K562 (cell line): ENCODE data around the gene FGFR4. TPM values are rescaled to one million over a fixed set of nuclear protein-coding genes. Genes with fewer than 3 reads are reported as not detected.

ENCODE experiments used
- ATAC-seq: fragments of 200-7000 bp; cut with Tn5 transposase; 3 replicates; pipeline ENCODE4 v1.9.1; 2020; ENCODE audit warnings: moderate library complexity
- BruUV-seq: library from RNA; stranded (reverse); fragments of 400-500 nt; replicated peaks from 2 replicates; lab custom pipeline; 2021; lab: Mats Ljungman, UMichigan
- CTCF ChIA-PET: fragments of 300-600 bp; formaldehyde crosslinking; extraction: SDS; loops from one replicate; lab custom pipeline; 2021; ENCODE audit warnings: low intra/inter-chr PET ratio; lab: Yijun Ruan, JAX
- POLR2A ChIA-PET: fragments of 300-600, 350-650 bp; sonication (Branson Sonifier 250); formaldehyde crosslinking; extraction: SDS; loops from one replicate; lab custom pipeline; 2021; ENCODE audit warnings: antibody characterized with exemption, inconsistent platforms; lab: Yijun Ruan, JAX
- DNase-seq, 4 experiments: peaks; one replicate each; pipeline versions ENCODE4 v3.0.0 to v3.0.0-alpha.2; 2011 to 2018; ENCODE audit warnings: low spot score in 3 of 4, mixed read lengths in 3 of 4; ENCODE audit errors: extremely low read depth in 1 of 4
- FAIRE-seq: peaks from 2 replicates; lab custom pipeline; 2011; peaks lifted over from hg19 to GRCh38; lab: Jason Lieb, UNC
- H2AFZ ChIP-seq: 2 replicates; pipeline ENCODE4 v1.6.0; 2011; ENCODE audit warnings: low read depth, low read length, control low read depth, inconsistent platforms
- H3K27ac ChIP-seq: fragments of 200-600 bp; 3 replicates; pipeline ENCODE4 v1.8.0; 2011; ENCODE audit warnings: low read depth, mild to moderate bottlenecking, control low read depth, inconsistent platforms, low read length, moderate library complexity, mixed read lengths; ENCODE audit errors: extremely low read depth
- H3K27me3 ChIP-seq, 2 experiments: fragments of 300-600 bp in 1 of 2; 2 replicates in 1 of 2; 3 replicates in 1 of 2; pipeline versions ENCODE4 v1.6.0 to v1.8.0; 2011; ENCODE audit warnings: inconsistent platforms in 2 of 2, low read length in 2 of 2, mild to moderate bottlenecking in 1 of 2, mixed read lengths in 1 of 2, moderate library complexity in 1 of 2; ENCODE audit not compliant: control insufficient read depth in 2 of 2, insufficient read depth in 2 of 2
- H3K36me3 ChIP-seq: fragments of 300-600 bp; 3 replicates; pipeline ENCODE4 v1.8.0; 2011; ENCODE audit warnings: mild to moderate bottlenecking, low read length, inconsistent platforms; ENCODE audit not compliant: control insufficient read depth, insufficient read depth
- H3K4me1 ChIP-seq, 2 experiments: fragments of 200-600 bp in 1 of 2; replicated peaks in 1 of 2; 2 replicates in 1 of 2; 3 replicates in 1 of 2; pipeline versions ENCODE4 v1.5.1 to v1.8.0; 2011; ENCODE audit warnings: inconsistent platforms in 2 of 2, low read length in 2 of 2, mild to moderate bottlenecking in 1 of 2, mixed read lengths in 1 of 2, moderate library complexity in 1 of 2; ENCODE audit not compliant: control insufficient read depth in 2 of 2, insufficient read depth in 2 of 2
- H3K4me2 ChIP-seq: 2 replicates; pipeline ENCODE4 v1.6.1; 2011; ENCODE audit warnings: low read length, control low read depth, inconsistent platforms, mixed read lengths; ENCODE audit not compliant: insufficient read depth
- H3K4me3 ChIP-seq: fragments of 200-600 bp; sonication (generic), shearing (Covaris generic); 2 replicates; pipeline ENCODE4 v1.5.1; 2016; ENCODE audit warnings: control low read depth, inconsistent platforms
- H3K79me2 ChIP-seq: fragments of 200-600 bp; 3 replicates; pipeline ENCODE4 v1.8.0; 2011; ENCODE audit warnings: low read length, inconsistent platforms; ENCODE audit not compliant: control insufficient read depth, insufficient read depth
- H3K9ac ChIP-seq, 2 experiments: 2 replicates each; pipeline versions ENCODE4 v1.6.0 to v1.6.1; 2011; ENCODE audit warnings: low read depth in 2 of 2, low read length in 2 of 2, control low read depth in 1 of 2, inconsistent platforms in 1 of 2, mild to moderate bottlenecking in 1 of 2, mixed read lengths in 1 of 2; ENCODE audit not compliant: insufficient read depth in 1 of 2
- H3K9me1 ChIP-seq: one replicate; pipeline ENCODE4 v1.6.0; 2011; ENCODE audit warnings: inconsistent platforms, mild to moderate bottlenecking, low read length, moderate library complexity; ENCODE audit not compliant: control insufficient read depth, insufficient read depth
- H3K9me3 ChIP-seq: replicated peaks from 2 replicates; pipeline ENCODE4 v1.5.1; 2011; ENCODE audit warnings: low read depth, low read length, inconsistent platforms; ENCODE audit not compliant: control insufficient read depth, insufficient read depth
- H4K20me1 ChIP-seq: replicated peaks from 2 replicates; pipeline ENCODE4 v1.6.1; 2011; ENCODE audit warnings: low read length, inconsistent platforms, mixed read lengths; ENCODE audit not compliant: control insufficient read depth, insufficient read depth
- ATF6 ChIP-seq: sonication (generic); formaldehyde crosslinking; IDR thresholded peaks from 2 replicates; pipeline ENCODE4 v1.4.0; 2020; ENCODE audit warnings: mild to moderate bottlenecking, missing genetic modification reagents
- CGGBP1 ChIP-seq: fragments of 250-450 bp; sonication (Bioruptor Pico); IDR thresholded peaks from 2 replicates; pipeline ENCODE4 v1.9.0; 2021; ENCODE audit warnings: mild to moderate bottlenecking
- CREB3 ChIP-seq: fragments of 450-650 bp; conservative IDR thresholded peaks from 2 replicates; pipeline ENCODE4 v1.6.1; 2016; ENCODE audit warnings: missing genetic modification characterization, low read depth, mild to moderate bottlenecking, missing compliant biosample characterization, moderate library complexity
- ELF1 ChIP-seq: fragments of 200-800 bp; sonication (Bioruptor generic); IDR thresholded peaks from 2 replicates; pipeline ENCODE4 v1.6.1; 2016; ENCODE audit warnings: missing genetic modification characterization, missing compliant biosample characterization
- ETV6 ChIP-seq, 3 experiments: fragments of 150-350 bp in 1 of 3; sonication (generic) in 1 of 3; formaldehyde crosslinking in 1 of 3; IDR thresholded peaks; 2 replicates each; pipeline versions ENCODE4 v1.6.1 to v1.8.0; 2014 to 2022; ENCODE audit warnings: borderline replicate concordance in 2 of 3, low read depth in 2 of 3, antibody characterized with exemption in 1 of 3, low read length in 1 of 3, mild to moderate bottlenecking in 1 of 3, missing genetic modification reagents in 1 of 3
- ZC3H4 ChIP-seq: sonication (generic); formaldehyde crosslinking; IDR thresholded peaks from 2 replicates; pipeline ENCODE4 v1.9.0; 2021; ENCODE audit warnings: missing genetic modification reagents, borderline replicate concordance
- ZFP91 ChIP-seq: sonication (generic); formaldehyde crosslinking; IDR thresholded peaks from 2 replicates; pipeline ENCODE4 v1.8.0; 2022; ENCODE audit warnings: mild to moderate bottlenecking, missing genetic modification reagents
- ZNF121 ChIP-seq: sonication (generic); formaldehyde crosslinking; conservative IDR thresholded peaks from 2 replicates; pipeline ENCODE4 v1.8.0; 2022; ENCODE audit warnings: missing genetic modification reagents
- WGBS: fragments of 100-300 bp; shearing (Covaris generic); methylation state at CpG from one replicate; pipeline ENCODE4 v1.1.6; 2016; ENCODE audit warnings: low coverage, mixed read lengths; ENCODE audit not compliant: insufficient coverage; ENCODE audit errors: missing lambda C conversion rate; 5-methylcytosine and 5-hydroxymethylcytosine counted together
- in situ Hi-C: fragments of 300-500 bp; cut with MboI; formaldehyde crosslinking; loops from 4 replicates; pipeline ENCODE4 v1.15.0; 2018; ENCODE audit warnings: inconsistent platforms, mixed read lengths
- intact Hi-C: fragments of 100-400 bp; cut with micrococcal nuclease; formaldehyde crosslinking; loops from 2 replicates; pipeline ENCODE4 v1.14.2; 2022
- polyA plus RNA-seq, 8 experiments: library from polyadenylated mRNA; depleted of rRNA in 4 of 8; stranded (reverse) in 5 of 8; unstranded in 3 of 8; fragments of >200 nt; fragmentation: Nextera tagmentation in 2 of 8; fragmentation: Illumina TruSeq in 1 of 8; extraction: Ambion mirVana in 2 of 8; extraction: Trizol in 1 of 8; gene quantifications; 2 replicates each; pipeline versions ENCODE4 v1.2.1 to v1.2.3, GENCODE V29; 2011 to 2014; ENCODE audit warnings: inconsistent platforms in 1 of 8, missing spikeins in 1 of 8
- total RNA-seq, 7 experiments: library from RNA; depleted of rRNA in 6 of 7; stranded (reverse); fragments of >200 nt in 6 of 7; fragmentation: Illumina TruSeq in 2 of 7; extraction: Trizol in 2 of 7; gene quantifications; 2 replicates each; pipeline versions ENCODE4 v1.2.1 to v1.2.3, GENCODE V29; 2011 to 2021; ENCODE audit warnings: low replicate concordance in 1 of 7
- TF ChIP-seq, protein P1 (sequence below): fragments of 250-450 bp; sonication (Bioruptor Pico); IDR thresholded peaks from 2 replicates; pipeline ENCODE4 v1.8.0; 2022; ENCODE audit warnings: moderate library complexity, mild to moderate bottlenecking, inconsistent platforms

Gene FGFR4
- total and polyA plus RNA-seq, 9 of the 15 experiments (the other 6 are each of a cell fraction or from before 2014, with no cell fraction given) = 0.76 to 35.4 (median 7.5) TPM

GRCh38 chr5:177126771-177127170 lies 40.1 kb downstream of the FGFR4 start:
- BruUV-seq = no TSS peak
- FAIRE-seq = no peak
- intact Hi-C loops = no loop called here

More at GRCh38 chr5:177126771-177127170, 40.1 kb downstream of the FGFR4 start:
- TF ChIP-seq CREB3 (tag) (no peak), ATF6 (CRISPR knock-in tag) (no peak), ZC3H4 (CRISPR knock-in tag) (no peak), ETV6 (IDR thresholded peaks at IDR 0.05; ENCODE audit: borderline replicate concordance in 1 of 2, low read depth in 2 of 2, low read length in 1 of 2) (no peak), ETV6 (CRISPR knock-in tag; IDR thresholded peaks at IDR 0.05; ENCODE audit: borderline replicate concordance) (no peak), ELF1 (tag) (no peak), ZNF121 (CRISPR knock-in tag) (no peak), ZFP91 (CRISPR knock-in tag) (no peak), CGGBP1 (CRISPR knock-in tag) (no peak)
- TF ChIP-seq, protein P1, sequence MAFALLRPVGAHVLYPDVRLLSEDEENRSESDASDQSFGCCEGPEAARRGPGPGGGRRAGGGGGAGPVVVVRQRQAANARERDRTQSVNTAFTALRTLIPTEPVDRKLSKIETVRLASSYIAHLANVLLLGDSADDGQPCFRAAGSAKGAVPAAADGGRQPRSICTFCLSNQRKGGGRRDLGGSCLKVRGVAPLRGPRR (CRISPR knock-in tag) = no peak
- TF ChIP-seq, all 486 proteins: peak for 0
- Histone ChIP-seq H3K27ac (no peak overlapping the region), H3K36me3 (no peaks in the 10 kb centered on the region), H3K9ac (no peak overlapping the region), H3K79me2 (no peaks in the 10 kb centered on the region), H2AFZ (no peak overlapping the region), H4K20me1 (no peaks in the 10 kb centered on the region; the same call in 1 of the 2 replicates), H3K9me1 (no peaks in the 10 kb centered on the region), H3K9me3 (no peaks in the 10 kb centered on the region), H3K4me1 (peaks cover 2 to 8% of the 10 kb centered on the region in 2 experiments; a peak in 3 of 5 replicates), H3K4me2 (no peak overlapping the region), H3K27me3 (no peaks in the 10 kb centered on the region), H3K4me3 (no peak overlapping the region)
- in situ Hi-C loops = no loop called here
- CTCF ChIA-PET = no interaction called here
- 25% methylated on average over 1 of the region's 1 CpG for WGBS
- DNase-seq (no peak), ATAC-seq (no peak)
- POLR2A ChIA-PET = interaction anchor here (0.6 kb wide), 1 partner anchor 126 kb away, joined by 4 read pairs; no protein-coding TSS in a partner anchor
